ENCODE data around the gene SOCS6.
"Not testable (repeated sequence)": the region's sequence is repeated elsewhere in the genome, so short reads cannot be mapped to it uniquely, and the experiment has no call there.

The SOCS6 gene

GRCh38 chr18:70322385-70322784, 33.5 kb downstream of the SOCS6 start:
- DNase-seq (ENCODE audit: low read depth), result no peak

DNA sequence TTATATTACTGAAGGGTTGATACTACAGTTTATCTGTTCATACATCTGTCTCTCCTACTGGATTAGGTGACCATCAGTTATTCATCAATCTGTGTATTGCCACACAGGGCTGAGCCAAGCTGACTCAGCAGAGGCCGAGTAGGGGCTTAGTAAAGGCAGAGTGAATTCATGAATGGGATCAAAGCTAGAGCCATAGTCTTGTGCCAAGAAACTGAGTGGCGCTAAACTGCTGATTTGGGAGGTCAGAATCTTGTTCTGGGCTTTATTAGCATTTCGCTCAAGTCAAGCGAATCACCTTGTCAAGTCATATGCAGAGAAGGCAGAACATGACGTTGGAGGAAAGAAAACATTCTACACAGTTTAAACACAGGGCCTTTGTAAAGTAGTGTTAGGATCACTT, 34.1 kb downstream of the SOCS6 start:
- DNase-seq (ENCODE audit: low read depth), result no peak

GRCh38 chr18:70324897-70325296, 36.1 kb downstream of the SOCS6 start:
- DNase-seq (ENCODE audit: low read depth), result no peak

DNA sequence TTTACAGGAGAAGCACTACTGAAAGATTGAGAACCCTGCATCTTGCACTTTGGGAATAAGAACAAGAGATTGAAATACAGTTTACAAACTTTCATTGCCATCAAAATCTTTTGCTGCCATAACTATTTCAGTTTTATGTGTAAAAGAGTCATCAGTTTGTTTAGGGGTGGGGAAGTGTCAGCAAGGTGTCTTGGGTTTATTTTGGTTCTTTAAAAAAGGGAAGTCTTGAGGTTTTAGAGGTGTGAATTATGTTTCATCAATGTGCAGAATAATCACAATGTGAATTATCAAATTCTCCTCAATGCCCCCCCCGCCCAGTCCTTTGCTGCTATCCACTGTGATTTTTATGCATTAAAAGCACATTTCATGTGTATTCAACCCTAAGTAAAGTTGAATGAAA, 37.4 kb downstream of the SOCS6 start:
- DNase-seq (ENCODE audit: low read depth), result no peak

- DNase-seq (ENCODE audit: low read depth), result no peak
These were observed 39.3 kb downstream of the SOCS6 start for GRCh38 chr18:70328169-70328568.

- DNase-seq (ENCODE audit: low read depth), result no peak
These were observed 40.2 kb downstream of the SOCS6 start for GRCh38 chr18:70329071-70329470.

- no peak for DNase-seq (ENCODE audit: low read depth)
These were observed 42.0 kb downstream of the SOCS6 start for GRCh38 chr18:70330887-70331286.

DNA sequence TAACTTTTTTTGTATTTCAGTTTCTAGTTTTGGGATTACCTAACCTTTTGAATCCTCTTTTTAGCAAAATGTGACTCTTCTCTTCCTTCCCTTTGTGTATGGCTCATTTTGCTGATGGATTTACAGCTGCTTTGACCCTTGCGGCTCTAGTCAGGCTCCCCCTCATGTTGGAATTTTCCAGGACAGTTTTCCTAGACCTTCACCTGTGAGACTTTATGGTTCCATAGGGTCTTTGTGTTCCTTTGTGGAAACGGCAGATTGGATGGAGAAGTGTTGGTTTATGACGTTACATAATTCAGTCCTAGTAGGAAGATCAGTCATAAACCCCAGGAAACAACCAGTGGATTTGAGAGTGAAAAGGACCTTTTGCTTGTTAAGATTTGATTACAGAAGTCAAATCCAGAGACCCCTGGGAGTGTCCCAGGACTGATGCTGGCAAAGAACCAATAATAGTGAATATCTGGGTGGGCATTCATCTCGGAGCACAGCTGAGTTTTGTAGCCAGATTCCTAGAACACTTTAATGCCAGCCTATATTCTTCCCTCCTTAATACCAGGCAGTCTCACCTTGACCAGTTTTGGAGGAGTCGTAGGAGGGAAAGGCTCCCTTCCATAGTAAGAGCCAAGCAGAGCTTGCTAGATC, 42.7 kb downstream of the SOCS6 start:
- DNase-seq (ENCODE audit: low read depth), result no peak

- no peak for DNase-seq (ENCODE audit: low read depth)
These were observed 43.8 kb downstream of the SOCS6 start for GRCh38 chr18:70332694-70333093.

GRCh38 chr18:70333316-70333715, 44.5 kb downstream of the SOCS6 start:
- DNase-seq (ENCODE audit: low read depth), result no peak

DNA sequence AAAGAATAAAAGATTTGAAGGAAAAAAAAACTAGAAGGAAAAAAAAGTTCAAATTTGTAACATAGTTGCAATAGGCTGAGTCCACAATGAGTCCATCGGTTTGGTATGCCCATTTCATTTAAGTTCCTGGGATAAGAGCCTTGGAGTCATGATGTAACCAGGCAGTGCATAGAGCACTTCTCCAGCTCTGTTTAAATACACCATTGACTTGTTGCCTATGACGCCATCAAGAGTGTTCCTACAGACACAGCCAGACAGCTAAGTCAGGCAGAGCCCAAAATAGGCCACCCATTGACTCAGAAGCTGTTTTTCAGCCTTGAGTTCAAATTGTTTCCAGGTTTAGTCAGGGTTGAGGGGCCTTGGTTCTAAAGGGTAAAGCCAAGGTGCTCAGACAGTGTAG, 44.9 kb downstream of the SOCS6 start:
- no peak for DNase-seq (ENCODE audit: low read depth)

DNA sequence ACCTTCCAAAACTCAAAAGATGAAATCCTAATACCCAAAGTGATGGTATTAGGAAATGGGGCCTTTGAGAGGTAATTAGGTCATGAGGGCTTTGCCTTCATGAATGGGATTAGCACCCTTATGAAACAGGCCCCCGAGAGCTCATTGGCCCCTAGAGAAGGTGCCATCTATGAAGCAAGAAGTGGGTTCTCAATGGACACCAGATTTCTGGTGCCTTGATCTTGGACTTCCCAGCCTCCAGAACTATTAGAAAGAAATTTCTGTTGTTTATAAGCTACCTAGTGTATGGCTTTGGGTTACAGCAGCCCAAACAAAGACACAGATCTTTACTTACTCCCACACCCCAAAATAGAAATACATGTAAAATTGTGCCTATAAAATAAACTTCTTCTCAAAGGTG, 45.4 kb downstream of the SOCS6 start:
- no peak for DNase-seq (ENCODE audit: low read depth)

DNA sequence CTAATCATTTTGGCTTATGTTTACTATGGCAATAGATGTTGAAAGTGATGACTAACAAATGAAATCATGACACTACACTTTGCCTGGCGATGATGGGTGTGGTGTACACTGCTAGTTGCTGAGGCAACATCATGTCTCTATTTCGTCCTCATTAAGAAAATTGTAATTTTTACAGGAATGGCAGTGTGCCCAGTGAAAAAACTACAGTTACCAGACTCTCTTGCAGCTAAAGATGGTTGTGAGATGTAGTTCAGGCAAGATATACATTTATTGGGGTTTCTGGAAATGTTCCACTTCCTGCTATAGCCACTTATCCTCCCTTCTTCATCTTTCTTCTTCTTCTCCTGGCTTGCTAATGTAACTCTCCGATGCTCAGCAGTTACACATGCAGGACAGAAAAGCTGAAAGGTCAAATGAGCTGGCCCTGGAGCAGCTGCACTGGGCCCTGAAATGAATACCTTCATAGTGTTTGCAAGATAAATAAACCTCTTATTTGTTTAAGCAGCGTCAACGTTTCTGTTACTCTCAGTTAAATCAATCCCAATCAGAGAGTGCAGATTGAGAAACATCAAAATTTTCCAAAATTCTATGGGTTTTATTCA, 46.0 kb downstream of the SOCS6 start:
- DNase-seq (ENCODE audit: low read depth), result no peak

DNA sequence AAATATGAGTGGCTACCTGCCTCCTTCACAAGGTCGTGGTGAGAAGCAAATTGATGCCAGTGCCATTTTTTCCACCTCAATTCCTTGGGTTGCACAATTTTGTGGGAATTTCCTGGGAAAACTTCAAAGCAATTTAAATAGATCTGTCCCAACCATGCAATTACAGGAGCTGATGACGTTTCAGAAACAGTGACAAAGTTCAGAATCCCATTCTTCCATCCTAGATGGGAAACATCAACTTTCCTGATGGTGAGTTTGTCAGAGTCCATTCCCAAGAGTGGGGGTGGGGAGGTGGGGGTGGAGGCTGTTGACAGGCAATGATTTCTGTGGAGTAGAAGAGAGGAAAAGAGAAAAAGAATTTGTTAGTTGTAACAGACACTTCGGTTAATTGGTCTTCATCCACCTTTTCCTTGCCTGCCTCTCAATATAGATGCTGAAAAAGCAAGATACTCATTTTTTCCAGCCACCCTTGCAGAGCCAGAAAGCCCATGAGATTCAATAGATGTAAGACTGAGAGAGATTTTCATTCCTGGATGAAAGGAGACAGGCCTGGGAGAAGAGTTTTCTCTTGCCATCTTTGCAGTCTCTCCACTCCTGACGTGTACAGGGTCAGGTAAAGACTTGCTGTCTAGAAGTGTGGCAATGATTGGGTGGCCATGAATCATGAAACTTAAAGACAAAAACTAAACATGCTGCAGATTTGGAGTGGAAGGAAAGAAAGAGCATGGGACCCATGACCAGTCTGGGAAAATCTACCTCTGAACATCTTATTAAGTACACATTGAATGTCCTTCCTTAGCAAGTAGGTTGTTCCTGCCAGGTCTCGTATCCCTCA, 47.3 kb downstream of the SOCS6 start:
- DNase-seq (ENCODE audit: low read depth), result no peak

DNA sequence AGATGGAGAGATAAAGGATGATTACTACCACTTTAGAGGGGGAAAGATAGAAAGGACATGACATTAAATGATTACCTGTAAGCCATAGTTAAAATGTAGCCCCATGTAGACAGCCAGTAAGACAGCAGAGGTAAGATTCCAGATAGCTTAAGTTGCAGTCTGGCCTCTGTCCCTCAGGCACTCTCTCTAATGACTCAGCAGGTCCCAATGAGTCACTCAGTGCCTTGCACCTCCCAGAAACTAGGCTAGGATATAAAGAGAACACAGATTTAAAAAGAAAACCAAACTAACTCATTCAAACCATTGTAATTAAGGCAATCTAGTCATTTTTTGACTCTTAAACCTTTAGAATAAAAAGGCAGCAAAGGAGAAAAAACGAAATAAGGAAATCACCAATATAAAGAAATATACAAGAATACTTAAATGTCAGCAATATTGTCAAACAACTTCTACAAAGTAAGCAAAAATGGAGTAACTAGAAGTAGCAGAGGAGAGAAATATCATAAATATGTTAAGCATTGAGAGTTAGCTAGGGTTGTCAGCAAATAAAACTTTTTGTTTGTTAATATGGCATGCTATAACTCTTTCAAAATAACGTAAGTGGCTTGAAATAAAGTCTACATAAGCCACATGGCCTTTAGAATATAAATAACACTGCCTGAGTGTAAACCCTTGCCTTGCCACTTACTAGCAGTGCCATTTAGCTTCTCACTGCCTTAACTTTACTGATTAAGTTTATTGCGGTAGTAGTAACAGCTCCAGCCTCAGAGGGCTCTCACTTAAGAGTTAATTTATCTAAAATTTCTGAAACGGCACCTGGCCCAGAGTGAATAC, 48.5 kb downstream of the SOCS6 start:
- no peak for DNase-seq (ENCODE audit: low read depth)

- DNase-seq (ENCODE audit: low read depth), result no peak
These were observed 50.0 kb downstream of the SOCS6 start for GRCh38 chr18:70338890-70339289.

DNA sequence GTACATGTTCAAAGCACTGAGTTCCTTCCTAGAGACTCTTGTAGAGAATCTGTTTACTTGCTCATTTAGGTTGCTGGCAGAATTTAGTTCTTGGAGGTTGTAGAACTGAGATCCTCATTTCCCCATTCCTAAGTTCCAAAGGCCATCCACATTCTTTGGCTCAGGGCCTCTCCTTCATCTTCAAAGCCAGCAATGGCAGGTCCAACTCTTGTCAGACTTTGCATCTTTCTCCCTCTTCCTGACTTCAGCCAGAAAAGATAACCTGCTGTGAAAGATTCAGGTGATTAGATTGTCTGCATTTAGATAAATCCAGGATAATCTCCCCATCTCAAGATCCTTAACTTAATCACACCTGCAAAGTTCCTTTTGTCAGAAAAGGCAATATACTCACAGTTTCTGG, 51.1 kb downstream of the SOCS6 start:
- DNase-seq (ENCODE audit: low read depth), result no peak

GRCh38 chr18:70348481-70348880, 59.6 kb downstream of the SOCS6 start:
- DNase-seq (ENCODE audit: low read depth), result not testable (repeated sequence)

DNA sequence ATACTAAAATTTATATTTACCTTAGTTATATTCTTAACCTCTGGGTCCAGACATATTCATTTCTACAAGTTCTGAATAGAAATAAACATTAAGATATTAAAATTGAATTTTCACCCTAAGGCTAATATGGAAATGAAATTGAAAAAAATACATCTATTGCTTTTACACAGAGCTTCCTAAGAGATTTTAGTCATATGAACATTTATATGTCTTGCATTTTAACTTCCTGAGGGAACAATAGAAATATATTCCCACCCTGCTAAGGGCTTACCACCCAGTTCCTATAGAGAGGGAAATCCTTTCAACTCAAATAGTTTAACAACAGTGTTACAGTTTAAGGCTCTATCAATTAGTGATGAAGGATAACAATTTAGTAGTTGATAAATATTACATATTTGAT, 60.5 kb downstream of the SOCS6 start:
- DNase-seq (ENCODE audit: low read depth), result no peak

DNA sequence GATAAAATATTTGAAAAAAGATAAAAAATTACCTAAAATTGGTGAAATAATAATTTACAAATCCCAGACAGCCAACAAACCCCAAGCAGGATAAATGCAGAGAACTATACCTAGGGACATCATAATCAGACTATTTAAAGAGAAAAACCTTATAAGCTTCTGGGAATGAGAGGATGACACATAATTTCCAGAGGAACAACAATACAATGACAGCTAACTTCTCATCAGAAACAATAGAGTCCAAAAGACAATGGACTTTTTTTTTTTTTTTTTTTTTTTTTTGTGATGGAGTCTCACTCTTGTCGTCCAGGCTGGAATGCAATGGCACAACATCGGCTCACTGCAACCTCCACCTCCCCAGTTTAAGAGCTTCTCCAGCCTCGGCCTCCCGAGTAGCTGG, 65.2 kb downstream of the SOCS6 start:
- no peak for DNase-seq (ENCODE audit: low read depth)

DNA sequence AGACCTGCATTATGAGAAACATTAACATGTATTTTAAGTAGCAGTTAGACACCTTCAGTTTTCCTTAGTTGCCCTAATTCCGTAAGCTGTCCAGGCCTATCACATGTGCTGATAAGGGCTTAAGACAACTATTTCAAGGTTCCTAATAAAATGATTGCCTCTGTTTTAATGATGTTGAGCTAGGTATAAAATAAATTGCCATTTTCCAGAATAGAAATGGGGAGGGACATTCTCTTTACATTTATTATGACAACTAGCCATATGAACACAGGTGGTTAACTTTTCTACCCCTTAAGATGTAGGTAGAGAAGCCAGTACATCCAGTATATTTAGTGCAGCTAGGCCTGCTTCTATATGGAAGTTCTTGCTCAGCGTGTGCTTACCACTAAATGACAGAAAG, 65.9 kb downstream of the SOCS6 start:
- no peak for DNase-seq (ENCODE audit: low read depth)

DNA sequence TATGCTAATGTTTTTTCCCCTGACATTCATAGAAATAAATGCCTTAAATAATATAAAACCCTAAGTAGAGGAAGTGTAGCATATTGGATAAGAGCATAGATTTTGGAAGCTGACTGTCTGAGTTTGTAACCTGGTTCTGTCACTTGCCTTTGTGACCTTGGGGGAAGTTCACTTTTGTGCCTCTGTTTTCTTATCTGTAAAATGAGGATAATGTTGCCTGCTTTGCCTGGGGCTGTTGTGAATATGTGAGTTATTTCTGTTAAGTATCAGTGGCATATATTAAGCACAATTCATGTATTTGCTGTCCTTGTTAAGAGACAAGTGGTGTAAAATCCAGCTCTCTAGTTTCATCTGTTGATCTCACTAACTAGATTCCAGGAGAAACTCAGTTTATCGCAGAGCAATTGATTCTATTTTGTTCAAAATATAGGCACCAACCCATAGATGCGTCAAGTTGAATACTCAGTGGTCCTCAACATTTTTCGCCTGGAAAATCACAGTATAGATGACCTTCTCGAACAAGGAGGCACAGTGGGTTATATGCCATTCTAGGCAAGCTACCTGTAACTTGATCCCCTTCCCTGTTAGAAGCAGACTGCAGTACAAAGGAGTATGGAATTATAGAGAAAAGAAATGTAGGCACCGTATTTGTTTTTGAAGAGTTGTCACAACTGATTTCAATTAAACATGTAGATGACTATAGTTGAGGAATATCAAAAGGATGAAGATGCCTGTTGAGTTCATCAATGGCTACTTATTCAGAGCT, 67.0 kb downstream of the SOCS6 start:
- DNase-seq (ENCODE audit: low read depth), result no peak

Measured in activated T-cell treated with anti-CD3 and anti-CD28 coated beads for 1 hour (primary cell).